D721Med (cell line): ENCODE measurements around the gene RGP1.

ENCODE experiments used
- DNase-seq: peaks from one replicate; pipeline ENCODE4 v3.0.0; 2011; ENCODE audit warnings: low spot score; ENCODE audit not compliant: insufficient read length
- FAIRE-seq: peaks from 2 replicates; lab custom pipeline; 2011; peaks lifted over from hg19 to GRCh38; lab: Jason Lieb, UNC
- CTCF ChIP-seq: IDR thresholded peaks from 2 replicates; pipeline ENCODE4 v1.5.1; 2012; ENCODE audit warnings: mild to moderate bottlenecking, control low read depth; ENCODE audit not compliant: insufficient read depth; ENCODE audit errors: missing control alignments

RGP1 gene

GRCh38 chr9:35801328-35802128, 52.4 kb downstream of the RGP1 start:
- DNase-seq, result no peak
- FAIRE-seq, result no peak

GRCh38 chr9:35806101-35806500, 57.0 kb downstream of the RGP1 start:
- DNase-seq (no peak), FAIRE-seq (no peak)
- TF ChIP-seq CTCF, result no peak

More at GRCh38 chr9:35801328-35802128, 52.4 kb downstream of the RGP1 start:
- no peak for TF ChIP-seq CTCF
